Left ventricle myocardium superior (tissue), 1 donor: Measurements from ENCODE around the gene EEIG1. TPM values are rescaled to one million over a fixed set of nuclear protein-coding genes. Genes with fewer than 3 reads are reported as not detected.
A peak's percentile ranks its signal among the peaks of the same experiment; 100 is the strongest.

ENCODE experiments used
- ATAC-seq: fragments of 200-7000 bp; cut with Tn5 transposase; one replicate; pipeline ENCODE4 v1.9.1; 2020; ENCODE audit warnings: mild to moderate bottlenecking, moderate library complexity
- DNase-seq: peaks from one replicate; pipeline ENCODE4 v3.0.0-alpha.2; 2020
- intact Hi-C: fragments of 100-400 bp; cut with micrococcal nuclease; formaldehyde crosslinking; loops from one replicate; pipeline ENCODE4 v1.11.0; 2022
- total RNA-seq: library from RNA; stranded (reverse); fragmentation: NEBNext Ultra II Directional; extraction: Animal tissue kit (Norgen Biotek cat#: 25700); gene quantifications from one replicate; pipeline ENCODE4 v1.2.1, GENCODE V29; 2021
- donor health status: DM: no; HTN: yes; CAD: no; lungs with severe emphysema.

The EEIG1 gene
- total RNA-seq, 1 donor from 2014 or later: 21.6 TPM

GRCh38 chr9:127945942-127946341 is 34.8 kb downstream of the EEIG1 start:
- ATAC-seq: no peak
- intact Hi-C loops: no loop called here
- DNase-seq: no peak

- no peak for DNase-seq
- intact Hi-C loops: no loop called here
Observed at GRCh38 chr9:127945338-127945737, 35.5 kb downstream of the EEIG1 start.

GRCh38 chr9:127944586-127945218 is 36.1 kb downstream of the EEIG1 start:
- ATAC-seq (no peak), DNase-seq (no peak)
- intact Hi-C loops: no loop called here

More at GRCh38 chr9:127945338-127945737, 35.5 kb downstream of the EEIG1 start:
- ATAC-seq: no peak

GRCh38 chr9:127943731-127944144 is 37.1 kb downstream of the EEIG1 start:
- ATAC-seq: peak; percentile 77
- intact Hi-C loops: no loop called here
- DNase-seq: peak; percentile 91

GRCh38 chr9:127943011-127943662 is 37.7 kb downstream of the EEIG1 start:
- DNase-seq: no peak
- no peak for ATAC-seq
- intact Hi-C loops: no loop called here

GRCh38 chr9:127942216-127943010 is 38.4 kb downstream of the EEIG1 start:
- peak; percentile 62 for ATAC-seq
- intact Hi-C loops: no loop called here
- peak; percentile 84 for DNase-seq

GRCh38 chr9:127941961-127942215 is 38.9 kb downstream of the EEIG1 start:
- ATAC-seq: no peak
- no peak for DNase-seq
- intact Hi-C loops: no loop called here

GRCh38 chr9:127941062-127941960 is 39.5 kb downstream of the EEIG1 start:
- intact Hi-C loops: no loop called here
- no peak for ATAC-seq
- DNase-seq: no peak

GRCh38 chr9:127940593-127940992 is 40.2 kb downstream of the EEIG1 start:
- intact Hi-C loops: no loop called here
- ATAC-seq (no peak), DNase-seq (no peak)

GRCh38 chr9:127938298-127938690 is 42.5 kb downstream of the EEIG1 start:
- peak; percentile 57 for DNase-seq

GRCh38 chr9:127937388-127938297 is 43.1 kb downstream of the EEIG1 start, which contains the start of gene DPM2:
Gene DPM2, minus strand, starts transcription at chr9:127937854. Its CDS starts 34 bp downstream, at chr9:127937820.
- DNase-seq: peak; percentile 90
- ATAC-seq: peak; percentile 88
- intact Hi-C loops: loop anchor here (5.0 kb wide), 1 partner anchor 95 kb away; no protein-coding TSS in a partner anchor

More at GRCh38 chr9:127938298-127938690, 42.5 kb downstream of the EEIG1 start:
- intact Hi-C loops: loop anchor here (5.0 kb wide), 1 partner anchor 94 kb away; no protein-coding TSS in a partner anchor
- peak; percentile 40 for ATAC-seq

GRCh38 chr9:127937056-127937387 is 43.8 kb downstream of the EEIG1 start:
- ATAC-seq: no peak
- DNase-seq: no peak
- intact Hi-C loops: loop anchor here (5.0 kb wide), 1 partner anchor 95 kb away; no protein-coding TSS in a partner anchor

GRCh38 chr9:127936347-127936852 is 44.4 kb downstream of the EEIG1 start:
- DNase-seq: no peak

GRCh38 chr9:127935765-127936221 is 45.0 kb downstream of the EEIG1 start:
- ATAC-seq (no peak), DNase-seq (no peak)
- intact Hi-C loops: loop anchor here (5.0 kb wide), 1 partner anchor 97 kb away; no protein-coding TSS in a partner anchor

More at GRCh38 chr9:127936347-127936852, 44.4 kb downstream of the EEIG1 start:
- no peak for ATAC-seq
- intact Hi-C loops: loop anchor here (5.0 kb wide), 1 partner anchor 96 kb away; no protein-coding TSS in a partner anchor

- intact Hi-C loops: loop anchor here (5.0 kb wide), 1 partner anchor 97 kb away; no protein-coding TSS in a partner anchor
- ATAC-seq: no peak
- no peak for DNase-seq
Observed at GRCh38 chr9:127934986-127935385, 45.8 kb downstream of the EEIG1 start.

GRCh38 chr9:127934248-127934647 is 46.5 kb downstream of the EEIG1 start:
- intact Hi-C loops: no loop called here
- DNase-seq (no peak), ATAC-seq (no peak)

- DNase-seq (no peak), ATAC-seq (no peak)
- intact Hi-C loops: no loop called here
Observed at GRCh38 chr9:127931092-127931881, 49.5 kb downstream of the EEIG1 start.
